Left lung (tissue), 10 donors: ENCODE measurements around the gene PPP1R1B. TPM values are rescaled to one million over a fixed set of nuclear protein-coding genes. Genes with fewer than 3 reads are reported as not detected.

Experiments used
- ATAC-seq: fragments of 200-7000 bp; cut with Tn5 transposase; one replicate; pipeline ENCODE4 v1.9.1; 2020; ENCODE audit warnings: moderate library complexity
- DNase-seq, 4 donors: peaks; one replicate each; pipeline ENCODE4 v3.0.0-alpha.2; 2013 to 2020
- H3K27ac ChIP-seq, 2 donors: fragments of 200-600 bp; sonication (generic) in 1 of 2; one replicate each; pipeline versions ENCODE4 v1.5.0 to v1.8.0; 2020 to 2021
- H3K27me3 ChIP-seq, 2 donors: fragments of 200-600 bp; sonication (generic) in 1 of 2; one replicate each; pipeline versions ENCODE4 v1.5.0 to v1.8.0; 2020 to 2021
- H3K36me3 ChIP-seq, 2 donors: fragments of 200-600 bp; sonication (generic) in 1 of 2; one replicate each; pipeline versions ENCODE4 v1.5.0 to v1.8.0; 2020 to 2021
- H3K4me1 ChIP-seq, 2 donors: fragments of 200-600 bp; one replicate each; pipeline ENCODE4 v1.8.0; 2021
- H3K4me3 ChIP-seq, 2 donors: fragments of 200-600 bp; sonication (generic) in 1 of 2; one replicate each; pipeline versions ENCODE4 v1.5.0 to v1.8.0; 2020 to 2021; ENCODE audit warnings: mild to moderate bottlenecking in 1 of 2
- H3K9me3 ChIP-seq, 2 donors: fragments of 200-600 bp; sonication (generic) in 1 of 2; one replicate each; pipeline versions ENCODE4 v1.5.0 to v1.8.0; 2020 to 2021
- intact Hi-C, 2 donors: fragments of 100-400 bp; cut with DNase I; formaldehyde crosslinking; loops; one replicate each; pipeline versions ENCODE4 v1.11.2 to v1.14.2; 2022
- polyA plus RNA-seq, 6 donors: library from polyadenylated mRNA; unstranded; fragments of 120-200 nt; gene quantifications; one replicate each; pipeline ENCODE4 v1.2.1, GENCODE V29; 2013; ENCODE audit not compliant: insufficient read length in 6 of 6
- total RNA-seq, 2 donors: library from RNA; stranded (reverse); fragmentation: NEBNext Ultra II Directional; extraction: Animal tissue kit (Norgen Biotek cat#: 25700); gene quantifications; one replicate each; pipeline ENCODE4 v1.2.1, GENCODE V29; 2021
- TF ChIP-seq, protein P1 (sequence below), 2 donors: fragments of 200-600 bp; sonication (generic) in 1 of 2; IDR thresholded peaks; one replicate each; pipeline versions ENCODE4 v1.5.0 to v1.8.0; 2021; ENCODE audit warnings: antibody characterized with exemption in 2 of 2
- donor health status: DM: no; HTN: yes; CAD: no.
- donor health status: DM: no; HTN: no; CAD: no.

The PPP1R1B gene
- total and polyA plus RNA-seq, 8 donors = 10.6 to 66.4 (median 53.7) TPM

DNA sequence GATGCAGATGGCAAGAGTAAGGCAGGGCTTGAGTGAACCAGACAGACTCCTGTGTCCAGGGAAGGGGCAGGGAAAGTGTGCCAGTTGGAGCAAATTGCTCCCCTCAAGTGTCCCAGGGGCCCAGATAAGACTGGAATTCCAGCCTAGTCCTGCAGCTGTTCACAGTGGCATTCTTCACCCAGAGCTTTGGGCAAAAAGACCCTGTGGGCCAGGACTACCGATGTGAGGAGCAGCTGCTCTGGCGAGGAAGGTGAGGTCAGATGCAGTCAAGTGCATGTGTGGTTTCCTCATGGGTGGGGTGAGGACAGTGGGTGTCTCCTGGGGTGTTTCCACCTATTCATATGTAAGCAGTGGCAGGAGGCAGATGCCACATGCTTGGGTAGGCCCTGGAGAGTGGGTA, 33.4 kb upstream of the PPP1R1B start:
- ATAC-seq (no peak), DNase-seq (no peak)
- no peaks in the 10 kb centered on the region for H3K9me3 ChIP-seq
- H3K27me3 ChIP-seq = peaks cover 37 to 70% of the 10 kb centered on the region in 2 donors
- no peak overlapping the region for H3K4me3 ChIP-seq
- intact Hi-C loops = no loop called here
- no peak overlapping the region for H3K27ac ChIP-seq
- TF ChIP-seq, protein P1, sequence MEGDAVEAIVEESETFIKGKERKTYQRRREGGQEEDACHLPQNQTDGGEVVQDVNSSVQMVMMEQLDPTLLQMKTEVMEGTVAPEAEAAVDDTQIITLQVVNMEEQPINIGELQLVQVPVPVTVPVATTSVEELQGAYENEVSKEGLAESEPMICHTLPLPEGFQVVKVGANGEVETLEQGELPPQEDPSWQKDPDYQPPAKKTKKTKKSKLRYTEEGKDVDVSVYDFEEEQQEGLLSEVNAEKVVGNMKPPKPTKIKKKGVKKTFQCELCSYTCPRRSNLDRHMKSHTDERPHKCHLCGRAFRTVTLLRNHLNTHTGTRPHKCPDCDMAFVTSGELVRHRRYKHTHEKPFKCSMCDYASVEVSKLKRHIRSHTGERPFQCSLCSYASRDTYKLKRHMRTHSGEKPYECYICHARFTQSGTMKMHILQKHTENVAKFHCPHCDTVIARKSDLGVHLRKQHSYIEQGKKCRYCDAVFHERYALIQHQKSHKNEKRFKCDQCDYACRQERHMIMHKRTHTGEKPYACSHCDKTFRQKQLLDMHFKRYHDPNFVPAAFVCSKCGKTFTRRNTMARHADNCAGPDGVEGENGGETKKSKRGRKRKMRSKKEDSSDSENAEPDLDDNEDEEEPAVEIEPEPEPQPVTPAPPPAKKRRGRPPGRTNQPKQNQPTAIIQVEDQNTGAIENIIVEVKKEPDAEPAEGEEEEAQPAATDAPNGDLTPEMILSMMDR (IDR thresholded peaks at IDR 0.05) = no peak
- no peaks in the 10 kb centered on the region for H3K36me3 ChIP-seq
- peaks cover 0 to under 1% of the 10 kb centered on the region in 2 donors for H3K4me1 ChIP-seq

DNA sequence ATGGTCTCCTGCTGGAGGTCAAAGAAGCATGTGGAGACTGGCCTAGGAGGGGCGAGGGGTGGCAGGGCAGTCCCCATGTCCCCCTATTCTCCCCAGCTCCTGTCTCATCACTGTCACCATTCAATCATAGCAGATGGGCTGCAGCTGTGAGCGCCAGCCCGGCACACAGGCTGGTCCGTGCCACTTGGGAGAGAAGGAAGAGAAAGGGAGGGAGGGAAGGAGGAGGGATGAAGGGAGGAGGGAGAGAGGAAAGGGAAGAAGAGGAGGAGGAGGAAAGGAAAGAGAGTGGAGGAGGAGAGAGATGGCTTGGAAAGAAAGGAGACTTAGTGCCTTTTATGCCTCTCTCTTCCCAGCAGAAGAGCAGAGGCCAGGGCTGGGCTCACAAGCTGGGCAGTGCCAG, 31.5 kb upstream of the PPP1R1B start:
- Histone ChIP-seq H3K4me3 (no peak overlapping the region), H3K9me3 (no peaks in the 10 kb centered on the region), H3K4me1 (peaks cover 4 to 15% of the 10 kb centered on the region in 2 donors), H3K27me3 (peaks cover 56 to 85% of the 10 kb centered on the region in 2 donors), H3K27ac (no peak overlapping the region), H3K36me3 (no peaks in the 10 kb centered on the region)
- DNase-seq (no peak), ATAC-seq (no peak)
- intact Hi-C loops = no loop called here
- TF ChIP-seq, protein P1 (IDR thresholded peaks at IDR 0.05) = no peak

DNA sequence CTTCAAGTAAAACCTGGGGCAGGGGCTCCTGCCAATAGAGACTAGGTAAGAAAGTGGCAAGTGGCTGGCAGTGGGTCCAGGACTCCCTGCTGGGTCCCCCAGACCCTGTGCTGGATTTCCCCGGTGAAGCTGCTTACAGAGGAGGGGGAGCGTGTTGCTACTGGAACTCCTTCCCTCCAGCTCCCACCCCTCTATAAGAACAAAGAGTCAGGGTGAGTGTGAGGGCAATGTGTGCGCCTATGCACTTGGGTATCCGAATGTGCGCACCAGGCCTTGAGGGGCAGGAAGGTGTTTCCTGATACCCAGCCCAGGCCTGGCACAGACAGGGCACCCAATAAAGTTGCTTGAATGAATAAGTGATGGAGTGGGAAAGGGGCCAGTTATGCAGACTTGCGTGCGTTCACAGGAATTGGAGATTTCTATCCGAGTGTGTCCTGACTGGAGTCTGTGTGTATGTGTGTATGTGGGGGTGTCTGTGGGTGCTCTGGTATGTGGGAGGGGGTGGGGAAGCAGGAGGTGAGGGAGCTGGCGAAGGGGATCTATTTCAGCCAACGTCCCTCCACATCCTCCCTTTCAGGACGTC, 30.7 kb upstream of the PPP1R1B start:
- Histone ChIP-seq H3K9me3 (no peaks in the 10 kb centered on the region), H3K27me3 (peaks cover 64 to 93% of the 10 kb centered on the region in 2 donors), H3K36me3 (no peaks in the 10 kb centered on the region), H3K27ac (no peak overlapping the region), H3K4me1 (peaks cover 4 to 15% of the 10 kb centered on the region in 2 donors), H3K4me3 (no peak overlapping the region)
- ATAC-seq (no peak), DNase-seq (no peak)
- intact Hi-C loops = no loop called here
- TF ChIP-seq, protein P1 (IDR thresholded peaks at IDR 0.05) = no peak

DNA sequence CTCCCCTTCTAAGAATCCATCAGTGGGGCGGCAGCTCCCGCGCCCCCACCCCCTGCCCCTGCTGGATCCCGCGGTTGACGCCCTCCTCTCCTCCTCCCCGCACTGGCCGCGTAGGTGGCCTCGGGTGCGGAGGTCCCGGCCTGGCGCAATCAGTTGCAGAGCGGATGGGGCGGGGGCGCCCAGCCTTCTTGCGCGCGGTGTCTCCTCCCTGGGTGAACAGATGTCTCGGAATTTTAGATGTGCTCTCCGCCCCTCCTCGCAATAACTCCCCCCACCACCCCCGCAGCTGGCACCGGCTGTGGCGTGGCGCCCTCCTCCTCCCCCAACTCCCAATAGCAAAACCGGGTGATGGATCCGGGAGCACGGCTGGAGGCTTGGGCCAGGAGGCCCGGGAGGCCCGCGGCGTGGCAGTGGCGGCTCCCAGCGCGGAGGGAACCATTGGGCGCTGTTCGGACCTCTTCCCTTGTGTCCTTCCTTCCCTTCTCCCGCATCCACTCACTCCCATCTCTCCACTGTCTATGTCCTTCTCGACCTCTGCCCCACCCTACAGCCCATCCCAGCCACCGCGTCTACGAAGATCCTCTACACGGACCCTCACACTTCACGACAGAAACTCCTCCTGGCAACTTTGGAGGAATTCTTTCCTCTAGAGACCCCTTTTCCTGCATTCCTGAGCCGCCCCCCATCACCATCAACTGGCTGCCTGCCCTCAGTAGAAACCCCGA, 30.0 kb upstream of the PPP1R1B start:
- intact Hi-C loops = no loop called here
- Histone ChIP-seq H3K27me3 (peaks cover 70 to 99% of the 10 kb centered on the region in 2 donors), H3K36me3 (no peaks in the 10 kb centered on the region), H3K4me1 (peaks cover 4 to 15% of the 10 kb centered on the region in 2 donors), H3K27ac (no peak overlapping the region), H3K9me3 (no peaks in the 10 kb centered on the region), H3K4me3 (no peak overlapping the region)
- no peak for DNase-seq
- TF ChIP-seq, protein P1 (IDR thresholded peaks at IDR 0.05) = no peak
- ATAC-seq = no peak

DNA sequence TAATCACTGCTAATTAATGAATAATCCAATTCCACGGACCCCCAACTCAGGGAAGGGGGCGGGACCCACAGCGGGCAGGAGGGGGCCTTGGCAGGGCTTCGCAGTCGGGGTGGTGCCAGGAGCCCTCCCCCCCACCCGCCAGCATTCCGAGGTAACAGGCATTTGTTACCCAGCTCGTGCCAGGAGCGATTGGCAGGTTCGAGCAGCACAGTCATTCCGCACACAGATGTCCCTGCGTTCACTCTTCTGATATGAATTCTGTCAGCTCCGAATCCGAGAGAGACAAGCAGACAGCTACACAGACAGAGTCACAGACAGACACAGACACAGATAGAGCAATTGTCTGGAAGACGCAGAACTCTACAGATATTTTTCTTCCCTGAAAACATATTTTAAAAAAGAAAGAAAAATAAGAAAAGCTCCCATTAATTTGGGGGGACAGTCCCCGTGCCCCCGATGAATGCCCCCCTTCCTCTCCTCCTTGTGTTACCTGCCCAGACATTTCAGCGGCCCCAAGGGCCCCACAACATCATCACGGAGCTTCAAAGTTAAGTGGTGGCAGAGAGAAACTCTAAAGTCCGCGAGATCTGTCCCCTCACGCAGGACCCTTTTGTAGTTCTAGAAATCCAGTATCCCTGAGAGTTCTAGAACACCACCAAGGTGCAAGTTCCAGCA, 29.2 kb upstream of the PPP1R1B start:
- ATAC-seq (no peak), DNase-seq (no peak)
- Histone ChIP-seq H3K27me3 (peaks cover 78 to 100% of the 10 kb centered on the region in 2 donors), H3K9me3 (no peaks in the 10 kb centered on the region), H3K36me3 (no peaks in the 10 kb centered on the region), H3K27ac (no peak overlapping the region), H3K4me1 (peaks cover 4 to 15% of the 10 kb centered on the region in 2 donors), H3K4me3 (no peak overlapping the region)
- intact Hi-C loops = no loop called here
- TF ChIP-seq, protein P1 (IDR thresholded peaks at IDR 0.05) = no peak
